A375 (cell line): ENCODE data around the gene GABARAP. TPM values are rescaled to one million over a fixed set of nuclear protein-coding genes. Genes with fewer than 3 reads are reported as not detected.

Experiments used
- small RNA-seq: library from RNA; depleted of rRNA; stranded (forward); fragments of <200 nt; gene quantifications from one replicate; pipeline ENCODE3, GENCODE V24; 2014
- total RNA-seq: library from RNA; depleted of rRNA; stranded (reverse); fragments of >200 nt; shearing (Covaris generic); gene quantifications from 2 replicates; pipeline ENCODE4 v1.2.3, GENCODE V29; 2014; rRNA removed

GABARAP gene
- total RNA-seq = 147 and 165 TPM in 2 replicates

GRCh38 chr17:7241783-7242716 lies at the start of gene GABARAP:
GABARAP (minus strand) TSS chr17:7242449; CDS start chr17:7242330, 119 bp downstream.

GRCh38 chr17:7281074-7281952 lies 39.1 kb upstream of the GABARAP start, which contains the start of gene SLC2A4:
SLC2A4 (plus strand) TSS chr17:7281718; CDS start chr17:7281935, 217 bp downstream.

GRCh38 chr17:7262192-7262934 lies 20.1 kb upstream of the GABARAP start, which contains the start of gene CLDN7:
CLDN7 (minus strand) TSS chr17:7262478; CDS start chr17:7262043, 435 bp downstream.

GRCh38 chr17:7252176-7253043 lies 10.2 kb upstream of the GABARAP start, which contains the start of gene ELP5:
ELP5 (plus strand) TSS chr17:7252215; CDS start chr17:7252551, 336 bp downstream.

GRCh38 chr17:7251661-7252175 lies 9.5 kb upstream of the GABARAP start, which contains the start of gene CTDNEP1:
CTDNEP1 (minus strand) TSS chr17:7251734; CDS start chr17:7251296, 438 bp downstream.

GRCh38 chr17:7239091-7240027 lies 2.9 kb downstream of the GABARAP start, which contains the start of gene PHF23:
PHF23 (minus strand) TSS chr17:7239457; CDS start chr17:7239279, 178 bp downstream.

GRCh38 chr17:7234083-7234951 lies 7.9 kb downstream of the GABARAP start, which contains the start of gene DVL2:
DVL2 (minus strand) TSS chr17:7234517; CDS start chr17:7234262, 255 bp downstream.

GRCh38 chr17:7219812-7220592 lies 22.2 kb downstream of the GABARAP start, which contains the start of the genes ACADVL and DLG4:
ACADVL (plus strand) TSS chr17:7219938; CDS start chr17:7219985, 47 bp downstream.
DLG4 (minus strand) TSS chr17:7219836.

Small RNAs within 50 kb of the gene (small RNA-seq; reads per million reads assigned to genes)
- gene AC120057.4 = not detected
- gene MIR324 = 0.46 reads per million, percentile 17 among the genes with 10 or more reads in this experiment
- gene RF00019 = not detected

Other genes with a start within 250 kb of the GABARAP start
- gene ALOX12, start 246.4 kb downstream of the GABARAP start, total RNA-seq = not detected in 2 replicates
- 89.7 and 140 TPM in 2 replicates for gene RNASEK, start 229.8 kb downstream of the GABARAP start, total RNA-seq
- not detected in 2 replicates for gene BCL6B, start 219.4 kb downstream of the GABARAP start, total RNA-seq
- 0.53 and 0.79 TPM in 2 replicates for gene SLC16A13, start 206.4 kb downstream of the GABARAP start, total RNA-seq
- gene SLC16A11, start 198.4 kb downstream of the GABARAP start, total RNA-seq = not detected in 2 replicates
- not detected in 2 replicates for gene CLEC10A, start 162.2 kb downstream of the GABARAP start, total RNA-seq
- gene ASGR2, start 127.6 kb downstream of the GABARAP start, total RNA-seq = not detected in 2 replicates
- gene ASGR1, start 63.1 kb downstream of the GABARAP start, total RNA-seq = 2.0 and 3.1 TPM in 2 replicates
- 18.1 and 25.8 TPM in 2 replicates for gene DLG4, start 22.6 kb downstream of the GABARAP start, total RNA-seq
- gene ACADVL, start 22.5 kb downstream of the GABARAP start, total RNA-seq = 659 and 664 TPM in 2 replicates
- 67.9 and 69.8 TPM in 2 replicates for gene DVL2, start 7.9 kb downstream of the GABARAP start, total RNA-seq
- gene PHF23, start 3.0 kb downstream of the GABARAP start, total RNA-seq = 52.4 and 54.4 TPM in 2 replicates
- gene CTDNEP1, start 9.3 kb upstream of the GABARAP start, total RNA-seq = 53.1 and 75.3 TPM in 2 replicates
- gene ELP5, start 9.8 kb upstream of the GABARAP start, total RNA-seq = 69.7 and 99.4 TPM in 2 replicates
- gene CLDN7, start 20.0 kb upstream of the GABARAP start, total RNA-seq = 0.49 and 0.50 TPM in 2 replicates
- 0.05 TPM in 1 of 2 replicates, not detected in the other for gene SLC2A4, start 39.3 kb upstream of the GABARAP start, total RNA-seq
- gene YBX2, start 52.2 kb upstream of the GABARAP start, total RNA-seq = not detected in 2 replicates
- gene EIF5A, start 65.2 kb upstream of the GABARAP start, total RNA-seq = 1,009 and 1,089 TPM in 2 replicates
- gene GPS2, start 72.9 kb upstream of the GABARAP start, total RNA-seq = 97.9 and 100 TPM in 2 replicates
- gene NEURL4, start 86.9 kb upstream of the GABARAP start, total RNA-seq = 14.2 and 17.0 TPM in 2 replicates
- 2.5 and 5.1 TPM in 2 replicates for gene ACAP1, start 94.1 kb upstream of the GABARAP start, total RNA-seq
- gene KCTD11, start 109.7 kb upstream of the GABARAP start, total RNA-seq = 5.3 and 7.2 TPM in 2 replicates
- gene TMEM95, start 112.7 kb upstream of the GABARAP start, total RNA-seq = not detected in 2 replicates
- 1.0 and 2.4 TPM in 2 replicates for gene TNK1, start 138.6 kb upstream of the GABARAP start, total RNA-seq
- 32.1 and 34.0 TPM in 2 replicates for gene PLSCR3, start 152.1 kb upstream of the GABARAP start, total RNA-seq
- 111 and 127 TPM in 2 replicates for gene TMEM256, start 161.6 kb upstream of the GABARAP start, total RNA-seq
- gene NLGN2, start 165.4 kb upstream of the GABARAP start, total RNA-seq = 9.7 and 10.0 TPM in 2 replicates
- gene SPEM1, start 177.9 kb upstream of the GABARAP start, total RNA-seq = not detected in 2 replicates
- not detected in 2 replicates for gene SPEM2, start 183.2 kb upstream of the GABARAP start, total RNA-seq
- not detected in 2 replicates for gene SPEM3, start 186.4 kb upstream of the GABARAP start, total RNA-seq
- gene TMEM102, start 193.0 kb upstream of the GABARAP start, total RNA-seq = 4.0 and 7.8 TPM in 2 replicates
- 0.38 and 0.98 TPM in 2 replicates for gene FGF11, start 197.1 kb upstream of the GABARAP start, total RNA-seq
- gene CHRNB1, start 202.6 kb upstream of the GABARAP start, total RNA-seq = 6.1 and 6.9 TPM in 2 replicates
- gene ZBTB4, start 237.2 kb upstream of the GABARAP start, total RNA-seq = 12.8 and 13.5 TPM in 2 replicates
- not detected in 2 replicates for gene SLC35G6, start 239.0 kb upstream of the GABARAP start, total RNA-seq
- gene POLR2A, start 241.9 kb upstream of the GABARAP start, total RNA-seq = 53.6 and 115 TPM in 2 replicates